NCI-H2196 treated with DMSO at 0.1 percent for 48 hours (cell line): Measurements from ENCODE around the gene DMRT3.

Experiments used
- DNase-seq: peaks from one replicate; lab custom pipeline; 2025; ENCODE audit not compliant: unreplicated experiment; lab: John Stamatoyannopoulos, UW

Gene DMRT3

GRCh38 chr9:976258-976942, at the start of gene DMRT3:
Gene DMRT3, plus strand, starts transcription at chr9:976655. Its CDS starts 347 bp downstream, at chr9:977002.
- DNase-seq, result peak; percentile 70

GRCh38 chr9:926976-927375, 49.5 kb upstream of the DMRT3 start:
- no peak for DNase-seq

DNA sequence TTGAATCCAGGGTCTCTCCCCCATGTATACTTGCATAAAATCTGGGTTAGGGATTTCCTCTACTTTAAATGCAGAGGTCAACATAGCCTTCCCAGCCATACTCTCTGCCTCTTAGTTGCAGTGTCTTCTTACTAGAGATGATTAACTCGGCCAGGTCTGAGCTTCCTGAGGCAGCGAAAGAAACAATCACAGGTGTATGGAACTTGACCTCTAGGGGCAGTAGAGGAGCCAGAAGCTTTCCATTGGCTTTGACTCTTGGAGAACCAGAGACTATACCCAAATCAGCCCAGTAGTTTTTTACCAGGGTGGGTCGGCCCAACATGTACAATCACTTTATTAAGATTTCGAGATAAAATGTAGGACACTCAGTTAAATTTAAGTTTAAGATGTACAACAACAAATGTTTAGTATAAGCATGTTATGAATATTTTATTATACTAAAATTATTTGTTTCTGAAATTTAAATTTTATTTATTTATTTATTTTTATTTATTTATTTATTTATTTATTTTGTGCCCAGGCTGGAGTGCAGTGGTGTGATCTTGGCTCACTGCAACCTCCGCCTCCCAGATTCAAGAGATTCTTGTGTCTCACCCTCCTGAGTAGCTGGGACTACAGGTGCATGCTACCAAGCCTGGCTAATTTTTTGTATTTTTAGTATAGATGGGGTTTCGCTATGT, 48.0 kb upstream of the DMRT3 start:
- no peak for DNase-seq

DNA sequence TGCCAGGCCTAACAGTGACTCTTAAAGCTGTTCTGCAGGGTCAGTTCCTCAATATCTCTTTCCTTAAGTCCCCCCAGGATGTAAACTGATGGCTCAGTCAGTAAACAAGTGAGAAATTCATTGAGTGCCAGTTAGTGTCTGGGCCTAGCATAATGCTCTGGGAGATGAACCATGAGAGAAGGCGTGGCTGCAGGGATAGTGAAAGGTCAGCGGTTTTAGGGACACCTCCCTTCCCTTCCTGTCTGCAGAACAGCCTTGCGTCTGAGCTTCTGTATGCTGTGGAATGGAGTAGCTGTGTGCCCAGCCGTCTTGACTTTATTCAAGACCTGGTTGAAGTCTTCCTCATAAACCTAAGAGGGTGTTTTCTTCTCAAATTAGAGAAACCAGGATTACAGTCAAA, 46.7 kb upstream of the DMRT3 start:
- no peak for DNase-seq

DNA sequence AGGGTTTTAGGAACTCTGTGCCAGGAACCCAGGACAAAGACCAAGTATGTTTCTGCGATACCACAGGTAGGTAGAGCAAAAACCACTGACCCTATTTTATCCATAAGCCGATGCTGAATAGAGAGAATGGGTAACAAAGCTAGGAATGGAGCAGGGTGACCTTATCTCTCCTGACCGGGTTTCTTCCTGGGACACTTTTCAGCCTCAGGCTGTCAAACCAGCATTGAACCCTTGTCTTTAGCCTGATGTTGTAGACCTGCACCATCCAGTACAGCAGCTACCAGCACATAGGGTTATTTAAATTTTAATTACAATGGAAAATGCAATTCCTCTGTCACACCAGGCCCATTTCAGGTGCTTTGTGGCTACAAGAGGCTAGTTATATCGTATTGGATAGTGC, 43.1 kb upstream of the DMRT3 start:
- no peak for DNase-seq

DNA sequence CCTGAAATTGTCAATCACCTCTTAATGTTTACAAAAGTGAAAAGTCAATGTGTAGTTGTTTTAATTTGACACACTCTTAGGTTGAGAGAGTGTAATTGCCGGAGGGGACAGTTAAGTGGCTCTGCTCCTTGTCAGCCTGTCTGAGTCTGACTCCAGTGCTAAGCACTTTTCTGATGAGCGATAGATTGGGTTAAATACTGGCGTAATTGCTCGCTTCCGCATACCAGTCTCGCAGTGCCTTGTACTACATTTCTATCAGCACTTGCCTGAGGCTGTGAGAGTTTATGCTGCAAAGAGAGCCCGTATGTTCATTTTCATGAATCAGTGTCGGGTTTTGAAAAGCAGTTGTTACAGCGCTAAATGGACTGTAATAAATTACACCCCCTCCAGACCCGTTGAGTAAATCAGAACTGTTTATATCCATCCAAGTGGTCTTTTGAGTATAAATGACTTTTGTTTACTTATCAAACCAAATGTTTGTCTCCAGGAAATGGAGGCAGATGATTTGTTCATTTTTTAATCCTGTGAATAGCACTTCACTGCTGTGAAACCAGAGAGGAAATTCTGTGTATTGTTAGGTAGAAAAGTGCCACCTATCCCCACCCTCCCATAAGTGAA, 41.0 kb upstream of the DMRT3 start:
- DNase-seq, result peak; percentile 45

DNA sequence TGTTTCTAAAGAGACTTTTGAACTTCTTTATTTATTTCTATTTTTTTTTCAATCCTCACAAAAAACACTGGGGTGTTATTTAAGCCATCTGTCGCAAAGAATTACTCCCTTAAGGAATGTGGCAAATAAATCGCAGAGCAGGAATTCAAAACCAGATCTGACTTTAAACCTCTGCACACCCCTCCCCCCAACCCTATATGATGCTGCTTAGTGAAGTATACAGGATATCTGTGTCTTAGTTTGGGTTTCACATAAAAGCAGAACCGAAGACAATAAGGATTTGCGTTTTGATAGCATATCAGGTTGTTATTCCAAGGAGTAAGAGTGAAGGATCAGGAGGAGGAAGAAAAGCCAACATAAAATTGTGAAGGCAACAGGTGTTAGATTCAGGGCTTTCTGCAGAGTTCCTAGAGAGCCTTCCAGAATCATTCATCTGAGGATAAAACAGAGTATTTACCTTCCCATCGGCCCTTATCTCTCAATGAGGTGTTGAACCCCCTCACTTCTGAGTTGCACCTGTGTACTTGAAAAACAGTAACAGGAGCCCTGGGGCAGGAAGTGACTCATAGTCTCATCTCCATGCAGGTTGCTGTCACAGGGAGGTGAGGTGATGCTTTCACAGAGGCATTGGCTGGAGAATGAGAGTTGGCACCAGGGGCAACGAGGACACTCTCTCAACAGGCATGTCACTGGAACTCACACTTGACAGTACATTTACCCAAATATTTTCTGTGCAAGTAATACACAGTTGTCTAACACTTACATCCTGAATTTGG, 33.5 kb upstream of the DMRT3 start:
- peak; percentile 87 for DNase-seq

- DNase-seq, result no peak
Measured at GRCh38 chr9:947985-948384, 28.5 kb upstream of the DMRT3 start.

DNA sequence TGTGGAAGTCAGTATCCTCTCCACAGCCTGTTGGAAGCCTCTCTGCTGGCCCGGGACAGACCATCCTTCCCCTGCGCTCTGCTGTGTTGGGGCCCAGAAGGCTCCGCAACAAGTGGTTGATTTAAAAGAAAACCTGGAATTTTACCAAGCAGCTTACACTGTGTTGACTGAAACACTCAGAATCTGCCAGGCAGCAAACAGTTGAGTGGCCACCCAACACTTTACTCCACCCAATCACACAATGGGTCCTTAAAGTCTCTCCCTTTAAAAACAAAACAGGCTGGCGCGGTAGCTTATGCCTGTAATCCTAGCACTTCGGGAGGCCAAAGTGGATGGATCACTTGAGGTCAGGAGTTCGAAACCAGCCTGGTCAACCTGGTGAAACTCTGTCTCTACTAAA, 28.0 kb upstream of the DMRT3 start:
- no peak for DNase-seq

- no peak for DNase-seq
Measured at GRCh38 chr9:950139-950538, 26.3 kb upstream of the DMRT3 start.

DNA sequence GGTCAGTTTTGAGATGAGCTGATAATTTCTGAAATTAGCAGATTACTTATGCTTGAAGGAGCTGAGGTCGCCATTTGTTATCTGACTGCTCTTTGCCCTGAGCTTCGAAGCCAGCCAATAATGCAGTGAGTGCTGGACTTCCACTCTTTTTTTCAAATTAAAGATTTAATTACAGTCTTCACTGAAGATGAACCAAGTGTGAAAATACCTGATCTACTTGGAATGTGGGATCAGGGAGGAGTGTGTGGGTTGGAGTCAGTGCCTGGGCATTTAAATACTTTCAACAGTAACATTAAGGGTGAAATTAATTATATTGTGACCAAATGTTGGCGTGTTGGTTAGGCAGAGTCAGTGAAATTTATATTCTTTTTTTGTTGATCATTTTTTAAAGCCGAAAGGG, 23.9 kb upstream of the DMRT3 start:
- no peak for DNase-seq

DNA sequence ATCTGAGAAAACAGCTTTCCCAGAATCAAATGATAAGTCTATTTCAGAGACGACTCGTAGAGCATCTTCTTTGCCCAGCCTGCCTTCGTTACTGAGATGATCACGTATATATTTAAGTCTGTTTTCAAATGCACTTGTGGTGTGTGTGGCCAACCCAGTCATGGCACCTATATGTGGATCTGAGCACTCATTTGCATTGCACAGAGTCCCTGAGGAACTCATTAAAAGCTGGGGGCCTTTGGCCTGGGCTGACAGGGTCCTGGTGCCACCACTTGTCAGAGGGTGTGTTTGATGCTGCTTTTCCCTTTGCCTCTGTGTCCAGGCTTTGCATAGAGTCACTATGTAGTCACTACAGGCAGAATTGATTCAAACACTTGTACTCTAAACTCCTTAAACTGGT, 17.4 kb upstream of the DMRT3 start:
- DNase-seq, result no peak

DNA sequence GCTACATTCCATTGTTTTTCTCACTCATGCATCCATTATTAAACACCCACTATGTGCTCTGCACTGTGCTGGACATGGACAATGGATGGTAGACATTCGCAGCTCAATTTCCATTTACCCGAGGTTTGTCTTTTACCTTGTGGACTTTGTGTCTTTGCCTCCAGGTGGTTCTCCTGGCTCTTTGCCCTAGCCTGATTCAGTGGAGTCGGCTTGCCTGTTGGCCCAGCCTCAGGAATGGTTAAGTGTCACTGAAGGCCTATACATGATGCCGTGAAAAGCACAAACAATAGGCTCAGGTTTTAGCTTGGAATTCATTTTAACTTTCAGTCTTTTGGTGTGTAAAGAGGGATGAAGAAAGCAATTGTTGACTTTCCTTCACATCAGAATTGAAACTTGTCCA, 16.5 kb upstream of the DMRT3 start:
- peak; percentile 75 for DNase-seq

DNA sequence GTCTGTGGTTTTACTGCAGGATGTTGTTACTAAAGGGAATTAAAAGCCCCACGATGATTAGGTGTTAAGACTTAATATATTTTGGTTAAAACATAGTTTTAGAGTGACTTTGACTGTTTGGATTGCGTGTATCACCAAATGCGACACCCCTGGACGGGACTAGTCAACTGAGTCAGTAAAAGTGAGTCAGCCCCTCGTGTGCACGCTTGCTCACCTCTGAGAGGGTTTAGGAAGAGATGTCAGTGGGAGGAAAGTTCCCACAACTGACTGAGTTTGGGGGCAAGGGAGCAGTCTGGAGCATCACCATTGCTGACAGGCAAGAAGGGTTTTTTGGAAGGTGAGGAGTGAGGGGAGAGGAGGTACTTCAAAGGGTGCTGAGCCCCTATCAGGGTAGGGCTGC, 14.4 kb upstream of the DMRT3 start:
- DNase-seq, result no peak

GRCh38 chr9:965497-965896, 11.0 kb upstream of the DMRT3 start:
- DNase-seq, result no peak

DNA sequence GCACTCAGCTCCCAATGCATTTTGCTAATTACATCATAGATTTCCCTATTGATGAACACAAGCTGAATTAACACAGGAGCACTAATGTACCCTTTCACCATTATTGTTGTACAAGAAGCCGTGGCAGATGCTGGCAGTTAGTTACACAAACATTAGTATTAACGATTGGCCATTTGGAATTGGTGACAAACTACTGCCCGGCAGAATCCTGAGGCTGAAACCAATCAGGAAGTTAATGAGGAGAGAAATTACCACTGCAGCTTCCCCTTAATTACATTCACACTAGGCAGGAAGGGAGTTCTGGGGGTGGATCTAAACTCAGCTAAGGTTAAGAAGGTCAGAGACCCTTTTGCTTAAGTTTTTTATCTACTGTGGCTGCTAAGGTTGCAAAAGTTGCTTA, 9.6 kb upstream of the DMRT3 start:
- DNase-seq, result no peak

DNA sequence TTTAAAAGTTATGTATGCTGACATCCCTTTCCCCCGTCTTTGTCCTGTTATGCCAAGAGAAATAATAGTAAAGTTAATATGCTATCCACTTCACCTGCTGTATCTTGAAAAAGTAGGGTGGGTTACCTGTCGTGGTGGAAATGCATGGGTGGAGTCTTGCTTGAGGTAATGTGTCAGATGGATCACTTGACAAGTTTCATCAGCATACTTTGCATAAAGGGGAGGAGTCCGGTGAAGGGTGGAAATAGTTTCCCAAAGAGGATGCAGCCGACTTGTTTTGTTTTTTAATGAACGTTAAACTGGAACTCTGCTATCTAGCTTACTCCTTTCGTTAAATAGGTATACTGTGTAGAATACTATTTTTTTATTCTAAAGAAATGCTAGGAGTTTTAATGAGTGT, 9.0 kb upstream of the DMRT3 start:
- DNase-seq, result no peak

- no peak for DNase-seq
Measured at GRCh38 chr9:967903-968641, 8.4 kb upstream of the DMRT3 start.

DNA sequence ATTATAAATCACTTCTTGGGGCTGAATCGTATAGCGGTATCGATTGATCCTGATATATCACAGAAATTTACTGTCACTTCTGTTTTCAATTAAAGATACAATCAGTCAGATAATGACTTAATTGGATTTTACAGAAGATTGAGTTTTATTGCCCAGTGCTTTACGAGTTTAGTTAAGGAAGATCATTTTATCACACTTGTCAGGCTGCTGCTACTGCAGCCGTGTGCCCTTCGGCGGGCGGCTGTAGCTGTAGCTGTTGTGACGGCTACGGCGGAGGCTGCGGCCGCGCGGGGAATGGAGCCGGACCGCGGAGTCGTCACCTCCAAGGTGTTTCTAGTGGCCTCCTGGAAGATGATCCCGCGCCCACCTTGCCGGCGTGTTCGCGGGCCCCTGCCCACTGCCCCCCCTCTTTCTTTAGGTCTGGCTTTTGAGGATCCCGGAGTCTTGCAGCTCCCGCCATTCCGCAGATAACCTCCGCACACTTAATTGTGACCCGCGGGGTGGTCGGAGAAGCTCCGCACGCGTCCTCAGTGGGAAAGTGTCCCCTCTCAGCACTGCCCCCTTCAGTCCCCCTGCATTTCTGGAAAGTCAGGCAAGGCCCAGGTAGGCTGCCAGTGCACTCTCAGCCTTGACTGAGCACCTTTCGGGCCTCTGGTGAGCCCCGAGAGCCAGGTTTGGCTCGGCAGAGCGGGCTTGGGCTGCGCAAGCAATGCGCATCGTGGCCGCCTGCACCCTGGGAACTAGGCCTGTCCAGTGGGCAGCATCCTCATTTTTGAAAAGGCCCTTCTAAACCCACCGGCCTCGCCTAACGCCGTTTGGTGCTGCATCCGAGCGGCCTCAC, 6.9 kb upstream of the DMRT3 start:
- no peak for DNase-seq
